Liver (tissue), 9 donors: Measurements from ENCODE around the gene NDRG2. TPM values are rescaled to one million over a fixed set of nuclear protein-coding genes. Genes with fewer than 3 reads are reported as not detected.
A peak's percentile ranks its signal among the peaks of the same experiment; 100 is the strongest.

ENCODE experiments used
- DNase-seq: peaks from one replicate; pipeline ENCODE4 v3.0.0-alpha.2; 2017; ENCODE audit warnings: low spot score
- H3K27ac ChIP-seq, 2 donors: one replicate each; pipeline ENCODE4 v1.7.0; 2013; ENCODE audit warnings: inconsistent platforms in 2 of 2, low read length in 2 of 2, control low read depth in 1 of 2, low read depth in 1 of 2, mild to moderate bottlenecking in 1 of 2
- H3K27me3 ChIP-seq, 4 donors: one replicate each; pipeline versions ENCODE4 v1.6.1 to v1.7.0; 2013; ENCODE audit warnings: low read length in 3 of 4, inconsistent platforms in 1 of 4, mild to moderate bottlenecking in 1 of 4, moderate library complexity in 1 of 4; ENCODE audit not compliant: control insufficient read depth in 4 of 4, insufficient read depth in 4 of 4
- H3K36me3 ChIP-seq, 4 donors: one replicate each; pipeline versions ENCODE4 v1.6.1 to v1.7.0; 2013; ENCODE audit warnings: low read length in 3 of 4, mild to moderate bottlenecking in 3 of 4, low read depth in 1 of 4, moderate library complexity in 1 of 4; ENCODE audit not compliant: control insufficient read depth in 4 of 4, insufficient read depth in 3 of 4
- H3K4me1 ChIP-seq, 4 donors: one replicate each; pipeline versions ENCODE4 v1.6.1 to v1.7.0; 2013; ENCODE audit warnings: low read length in 3 of 4, mild to moderate bottlenecking in 3 of 4, moderate library complexity in 1 of 4; ENCODE audit not compliant: control insufficient read depth in 4 of 4, insufficient read depth in 4 of 4
- H3K4me3 ChIP-seq, 3 donors: one replicate each; pipeline versions ENCODE4 v1.6.1 to v1.7.0; 2013; ENCODE audit warnings: low read length in 3 of 3, control low read depth in 1 of 3, low read depth in 1 of 3, mild to moderate bottlenecking in 1 of 3
- H3K9ac ChIP-seq, 2 donors: one replicate each; pipeline ENCODE4 v1.7.0; 2013; ENCODE audit warnings: low read length in 2 of 2, mild to moderate bottlenecking in 2 of 2, moderate library complexity in 2 of 2, control low read depth in 1 of 2, low read depth in 1 of 2
- H3K9me3 ChIP-seq, 4 donors: one replicate each; pipeline versions ENCODE4 v1.6.1 to v1.7.0; 2013; ENCODE audit warnings: low read length in 3 of 4; ENCODE audit not compliant: control insufficient read depth in 4 of 4
- ATF3 ChIP-seq: IDR thresholded peaks from 2 replicates; pipeline ENCODE4 v1.6.1; 2016; ENCODE audit warnings: antibody characterized with exemption
- CTCF ChIP-seq: fragments of 150-350 bp; IDR thresholded peaks from 2 replicates; pipeline ENCODE4 v1.5.1; 2017; ENCODE audit warnings: improper control_type of control experiment, low read depth, low read length; ENCODE audit not compliant: missing input control
- EGR1 ChIP-seq, 2 donors: IDR thresholded peaks; 2 replicates each; pipeline ENCODE4 v1.6.1; 2016 to 2018; ENCODE audit warnings: antibody characterized with exemption in 2 of 2, low read depth in 2 of 2
- FOXA1 ChIP-seq: IDR thresholded peaks from 2 replicates; pipeline ENCODE4 v1.6.1; 2016; ENCODE audit warnings: antibody characterized with exemption
- FOXA2 ChIP-seq: IDR thresholded peaks from 2 replicates; pipeline ENCODE4 v1.6.1; 2016; ENCODE audit warnings: antibody characterized with exemption
- GABPA ChIP-seq, 2 donors: IDR thresholded peaks in 1 of 2; conservative IDR thresholded peaks in 1 of 2; 2 replicates each; pipeline ENCODE4 v1.6.1; 2016; ENCODE audit warnings: antibody characterized with exemption in 2 of 2, mild to moderate bottlenecking in 1 of 2, moderate library complexity in 1 of 2
- HNF4A ChIP-seq, 2 donors: conservative IDR thresholded peaks; 2 replicates each; pipeline ENCODE4 v1.6.1; 2016; ENCODE audit warnings: antibody characterized with exemption in 2 of 2, mild to moderate bottlenecking in 2 of 2
- HNF4G ChIP-seq: IDR thresholded peaks from 2 replicates; pipeline ENCODE4 v1.6.1; 2016; ENCODE audit warnings: antibody characterized with exemption
- JUND ChIP-seq, 2 donors: IDR thresholded peaks; 2 replicates each; pipeline ENCODE4 v1.6.1; 2016; ENCODE audit warnings: antibody characterized with exemption in 2 of 2
- MAX ChIP-seq: IDR thresholded peaks from 2 replicates; pipeline ENCODE4 v1.6.1; 2016; ENCODE audit warnings: antibody characterized with exemption
- NR2F2 ChIP-seq: IDR thresholded peaks from 2 replicates; pipeline ENCODE4 v1.6.1; 2016; ENCODE audit warnings: antibody characterized with exemption
- RAD21 ChIP-seq, 2 donors: IDR thresholded peaks; 2 replicates each; pipeline ENCODE4 v1.6.1; 2016; ENCODE audit warnings: antibody characterized with exemption in 2 of 2, mild to moderate bottlenecking in 2 of 2
- REST ChIP-seq: IDR thresholded peaks from 2 replicates; pipeline ENCODE4 v1.6.1; 2016; ENCODE audit warnings: antibody characterized with exemption, mild to moderate bottlenecking
- SP1 ChIP-seq: IDR thresholded peaks from 2 replicates; pipeline ENCODE4 v1.6.1; 2018; ENCODE audit warnings: antibody characterized with exemption, mild to moderate bottlenecking
- TAF1 ChIP-seq: conservative IDR thresholded peaks from 2 replicates; pipeline ENCODE4 v1.6.1; 2016; ENCODE audit warnings: antibody characterized with exemption, mild to moderate bottlenecking
- YY1 ChIP-seq: IDR thresholded peaks from 2 replicates; pipeline ENCODE4 v1.6.1; 2016; ENCODE audit warnings: antibody characterized with exemption, mild to moderate bottlenecking
- ZBTB33 ChIP-seq: IDR thresholded peaks from 2 replicates; pipeline ENCODE4 v1.6.1; 2016; ENCODE audit warnings: antibody characterized with exemption
- WGBS: extraction: QIAGEN DNeasy Blood & Tissue Kit; methylation state at CpG from one replicate; pipeline ENCODE4 v1.1.7; 2013; 5-methylcytosine and 5-hydroxymethylcytosine counted together
- polyA plus RNA-seq, 2 donors: library from polyadenylated mRNA; stranded (reverse) in 1 of 2; unstranded in 1 of 2; fragments of 200-250 nt in 1 of 2; fragments of >200 nt in 1 of 2; fragmentation: Nextera tagmentation in 1 of 2; extraction: Ambion mirVana in 1 of 2; gene quantifications; one replicate each; pipeline versions ENCODE4 v1.2.1 to v1.2.3, GENCODE V29; 2013 to 2015
- total RNA-seq, 2 donors: library from RNA; depleted of rRNA; stranded (reverse); fragments of >200 nt; gene quantifications; one replicate each; pipeline ENCODE4 v1.2.3, GENCODE V29; 2014
- donor health status: healthy.
- donor health status: healthy.
- donor health status: healthy.
- donor health status: healthy.
- donor health status: healthy.

Gene NDRG2
- total and polyA plus RNA-seq, 4 donors = 72.9 to 191 (median 132) TPM

- WGBS = 91% methylated on average over 15 of the region's 15 CpGs
- no peak for DNase-seq
- Histone ChIP-seq H3K36me3 (peaks cover 0 to 19% (median 14%) of the 10 kb centered on the region in 4 donors), H3K9ac (peak overlapping the region in 1 of 2 donors; percentile 27), H3K9me3 (no peaks in the 10 kb centered on the region), H3K4me1 (peaks cover 3 to 18% (median 16%) of the 10 kb centered on the region in 4 donors), H3K27ac (peak overlapping the region in 1 of 2 donors; percentile 3), H3K27me3 (no peaks in the 10 kb centered on the region), H3K4me3 (peak overlapping the region in 1 of 3 donors; percentile 100)
- TF ChIP-seq MAX (no peak), GABPA (IDR thresholded peaks at IDR 0.05 in 1 of 2, conservative IDR thresholded peaks at IDR 0.05 in 1 of 2) (no peak), HNF4A (conservative IDR thresholded peaks at IDR 0.05) (no peak), ATF3 (no peak), RAD21 (IDR thresholded peaks at IDR 0.05) (no peak), FOXA1 (no peak), ZBTB33 (no peak), REST (no peak), FOXA2 (no peak), TAF1 (no peak), CTCF (no peak), YY1 (no peak)
Measured at GRCh38 chr14:20988717-20989470, 36.0 kb downstream of the NDRG2 start.

GRCh38 chr14:20986811-20987210, 38.0 kb downstream of the NDRG2 start:
- H3K9me3 ChIP-seq = no peaks in the 10 kb centered on the region
- no peak for DNase-seq
- peaks cover 0 to 3% (median 0%) of the 10 kb centered on the region in 4 donors for H3K27me3 ChIP-seq
- no peak overlapping the region for H3K9ac ChIP-seq
- WGBS = 74% methylated on average over 2 of the region's 2 CpGs
- H3K36me3 ChIP-seq = peaks cover 0 to 1% (median 0%) of the 10 kb centered on the region in 4 donors
- no peak overlapping the region for H3K27ac ChIP-seq
- H3K4me3 ChIP-seq = no peak overlapping the region
- H3K4me1 ChIP-seq = peaks cover 3 to 18% (median 16%) of the 10 kb centered on the region in 4 donors
- TF ChIP-seq HNF4A (conservative IDR thresholded peaks at IDR 0.05) (no peak), ZBTB33 (no peak), JUND (IDR thresholded peaks at IDR 0.05) (no peak), FOXA2 (no peak), MAX (no peak), GABPA (IDR thresholded peaks at IDR 0.05 in 1 of 2, conservative IDR thresholded peaks at IDR 0.05 in 1 of 2) (no peak), NR2F2 (no peak), FOXA1 (no peak), TAF1 (no peak), HNF4G (no peak), EGR1 (IDR thresholded peaks at IDR 0.05; ENCODE audit: low read depth in 2 of 2) (no peak), SP1 (no peak)
